ENCODE data around the gene RERE.
"Not testable (repeated sequence)": the region's sequence is repeated elsewhere in the genome, so short reads cannot be mapped to it uniquely, and the experiment has no call there.

Gene RERE

DNA sequence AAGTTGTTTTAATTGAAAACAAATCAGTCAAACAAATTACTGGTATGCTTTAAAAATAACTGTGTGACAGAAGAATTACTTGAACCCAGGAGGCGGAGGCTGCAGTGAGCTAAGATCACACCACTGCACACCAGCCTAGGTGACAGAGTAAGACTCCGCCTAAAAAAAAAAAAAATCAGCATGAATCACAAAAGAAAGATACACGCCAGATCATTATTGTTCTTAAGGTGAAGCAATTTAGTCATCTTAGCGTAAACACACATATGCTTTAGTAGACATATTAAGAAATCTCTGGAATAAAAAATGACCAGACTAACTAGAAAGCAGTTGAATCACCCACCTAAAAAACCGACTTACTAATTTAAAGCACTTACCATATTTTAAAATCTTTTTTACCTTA, 20.2 kb downstream of the RERE start:
- no peak for DNase-seq (ENCODE audit: low read depth)

DNA sequence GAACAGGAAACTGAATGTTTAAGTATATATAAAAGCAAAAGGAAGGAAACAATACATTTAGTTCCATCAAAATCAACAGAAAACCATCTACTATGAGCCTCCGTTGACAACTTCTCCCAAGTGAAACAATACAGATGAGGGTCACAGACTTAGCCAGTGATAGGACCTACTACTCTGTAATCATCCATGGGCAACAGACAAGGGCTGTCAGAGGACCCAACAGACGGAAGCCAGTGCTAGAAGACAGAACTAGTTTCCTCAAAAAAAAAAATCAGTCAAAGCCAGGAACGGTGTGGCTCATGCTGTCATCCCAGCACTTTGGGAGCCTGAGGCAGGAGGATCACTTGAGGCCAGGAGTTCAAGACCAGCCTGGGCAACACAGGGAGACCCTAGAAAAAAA, 20.6 kb downstream of the RERE start:
- no peak for DNase-seq (ENCODE audit: low read depth)

DNA sequence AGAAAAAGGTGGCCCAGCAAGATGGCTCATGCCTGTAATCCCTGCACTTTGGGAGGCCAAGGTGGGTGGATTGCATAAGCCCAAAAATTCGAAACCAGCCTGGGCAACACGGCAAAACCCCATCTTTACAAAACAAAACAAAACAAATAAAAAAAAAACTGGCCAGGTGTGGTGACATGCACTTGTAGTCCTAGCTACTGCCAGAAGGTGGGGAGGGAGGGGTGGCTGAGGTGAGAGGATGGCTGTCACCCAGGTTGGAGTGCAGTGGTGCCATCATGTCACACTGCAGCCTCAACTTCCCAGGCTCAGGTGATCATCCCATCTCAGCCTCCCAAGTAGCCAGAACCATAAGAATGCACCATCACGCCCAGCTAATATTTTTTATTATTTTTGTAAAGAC, 22.8 kb downstream of the RERE start:
- DNase-seq (ENCODE audit: low read depth), result no peak

DNA sequence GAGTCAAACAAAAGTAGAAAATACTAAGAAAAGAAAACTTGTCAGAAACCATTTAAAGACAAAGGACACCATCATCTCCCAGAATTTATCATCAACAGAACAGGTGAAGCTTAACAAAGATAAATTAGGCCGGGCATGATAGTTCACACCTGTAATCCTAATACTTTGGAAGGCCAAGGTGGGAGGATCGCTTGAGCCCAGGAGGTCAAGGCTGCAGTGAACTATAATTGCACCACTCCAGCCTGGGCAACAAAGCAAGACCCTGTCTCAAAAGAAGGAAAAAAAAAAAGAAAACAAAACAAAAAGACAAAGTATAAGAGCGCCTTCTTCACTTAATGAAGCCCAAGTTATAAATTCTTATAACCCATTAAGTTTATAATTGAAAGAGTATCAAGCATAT, 25.6 kb downstream of the RERE start:
- DNase-seq (ENCODE audit: low read depth), result no peak

DNA sequence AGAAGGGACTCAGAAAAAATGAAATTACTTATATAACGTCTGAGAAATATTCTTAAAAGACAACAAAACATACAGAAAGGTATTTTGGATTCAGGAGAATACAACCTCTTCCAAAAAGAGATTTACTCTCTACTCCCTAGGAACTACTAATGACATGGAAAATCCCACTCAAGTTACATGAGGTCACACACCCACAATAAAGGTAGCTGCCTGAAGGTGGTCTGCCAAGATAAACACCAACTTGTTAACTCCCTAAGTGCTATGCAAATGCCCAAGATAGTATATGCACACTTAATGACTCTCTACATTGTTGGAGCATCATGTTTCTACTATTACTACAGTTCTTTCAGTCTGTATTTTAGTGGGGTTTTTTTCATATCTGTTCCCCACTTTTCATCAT, 26.5 kb downstream of the RERE start:
- DNase-seq (ENCODE audit: low read depth), result no peak

DNA sequence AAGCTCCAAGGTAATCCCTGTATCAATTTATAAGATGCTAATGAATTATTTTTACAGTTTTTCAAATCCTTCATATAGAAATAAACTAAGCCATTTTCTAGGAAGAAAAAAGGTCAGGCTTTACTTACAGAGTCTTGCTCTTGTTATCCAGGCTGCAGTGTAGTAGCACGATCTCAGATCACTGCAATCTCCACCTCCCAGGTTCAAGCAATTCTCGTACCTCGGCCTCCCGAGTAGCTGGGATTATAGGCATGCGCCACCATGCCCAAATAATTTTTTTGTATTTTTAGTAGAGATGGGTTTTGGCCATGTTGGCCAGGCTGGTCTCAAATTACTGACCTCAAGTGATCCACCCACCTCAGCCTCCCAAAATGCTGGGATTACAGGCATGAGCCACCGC, 27.0 kb downstream of the RERE start:
- DNase-seq (ENCODE audit: low read depth), result no peak

DNA sequence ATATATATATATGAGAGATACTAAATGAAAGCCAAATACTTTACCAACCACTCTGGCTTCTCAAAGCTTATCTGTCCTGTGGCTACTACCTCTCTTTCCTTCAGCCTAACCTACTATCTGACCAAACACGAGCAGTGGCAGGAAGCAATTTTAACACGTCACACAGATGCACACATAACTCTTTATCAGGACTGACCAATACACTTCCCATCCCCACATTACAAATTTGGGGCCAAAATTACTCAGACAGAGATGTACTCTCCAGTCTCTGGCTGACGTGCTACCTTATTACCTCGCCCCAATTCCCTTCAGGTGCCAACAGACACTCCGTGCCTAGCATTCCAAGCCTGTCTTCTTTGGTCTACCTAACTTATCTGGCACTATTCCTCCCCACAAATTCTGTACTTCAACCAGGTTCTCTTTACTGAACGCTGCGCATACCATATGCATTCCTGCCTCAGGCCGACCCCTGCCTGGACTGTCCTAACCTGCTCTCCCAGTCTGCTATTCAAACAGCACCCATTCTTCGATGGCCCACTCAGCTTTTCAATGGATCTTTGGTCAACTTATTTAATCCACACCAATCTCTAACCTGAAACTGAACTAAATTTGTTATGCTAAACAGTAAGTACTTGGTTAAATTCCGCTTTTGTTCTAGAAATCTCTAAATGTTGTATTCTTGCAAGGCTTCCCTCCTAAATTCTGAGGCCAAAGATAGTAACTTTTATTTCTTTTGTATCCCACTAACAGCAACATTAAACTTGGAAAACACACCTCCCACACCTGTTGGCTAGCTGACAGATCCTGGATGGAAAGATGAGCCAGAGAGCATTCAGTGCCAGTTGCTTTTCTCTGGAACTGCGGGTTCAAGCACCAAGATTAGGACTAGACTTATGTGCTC, 27.9 kb downstream of the RERE start:
- DNase-seq (ENCODE audit: low read depth), result no peak

DNA sequence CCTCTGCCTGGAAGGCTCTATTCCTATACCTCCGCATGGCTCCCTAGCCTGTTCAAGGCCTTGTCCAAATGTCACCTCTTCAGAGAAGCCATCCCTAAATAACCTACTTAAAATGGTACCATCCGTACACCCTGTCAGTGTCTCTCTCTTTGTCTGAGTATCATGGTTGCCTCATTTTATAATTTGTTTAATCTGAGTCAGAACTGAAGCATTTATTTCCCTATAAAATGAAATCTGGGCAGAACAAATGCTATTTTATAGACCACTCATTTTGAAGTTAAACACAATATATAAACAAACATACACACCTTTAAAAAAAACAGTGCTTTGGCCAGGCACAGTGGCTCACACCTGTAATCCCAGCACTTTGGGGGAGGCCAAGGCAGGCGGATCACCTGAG, 30.2 kb downstream of the RERE start:
- DNase-seq (ENCODE audit: low read depth), result no peak

DNA sequence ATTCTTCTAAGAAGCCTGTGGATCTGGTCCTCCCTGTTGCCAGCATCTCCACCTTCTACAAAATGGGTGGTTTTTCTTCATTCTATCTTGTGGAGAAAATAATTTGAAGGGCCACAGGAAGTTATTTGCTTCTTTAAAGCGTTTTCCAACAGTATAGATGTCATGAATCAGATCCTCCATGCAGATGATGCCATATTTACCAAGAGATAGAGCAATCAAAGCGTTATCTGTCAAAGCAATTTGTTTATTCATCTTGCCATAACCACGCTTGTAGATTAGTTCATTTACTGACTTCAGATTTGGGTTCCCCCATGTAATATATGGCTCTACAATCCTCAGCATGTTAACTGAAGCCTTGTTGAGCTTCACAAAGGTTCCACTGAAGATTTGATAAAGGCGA, 31.2 kb downstream of the RERE start:
- not testable (repeated sequence) for DNase-seq (ENCODE audit: low read depth)

DNA sequence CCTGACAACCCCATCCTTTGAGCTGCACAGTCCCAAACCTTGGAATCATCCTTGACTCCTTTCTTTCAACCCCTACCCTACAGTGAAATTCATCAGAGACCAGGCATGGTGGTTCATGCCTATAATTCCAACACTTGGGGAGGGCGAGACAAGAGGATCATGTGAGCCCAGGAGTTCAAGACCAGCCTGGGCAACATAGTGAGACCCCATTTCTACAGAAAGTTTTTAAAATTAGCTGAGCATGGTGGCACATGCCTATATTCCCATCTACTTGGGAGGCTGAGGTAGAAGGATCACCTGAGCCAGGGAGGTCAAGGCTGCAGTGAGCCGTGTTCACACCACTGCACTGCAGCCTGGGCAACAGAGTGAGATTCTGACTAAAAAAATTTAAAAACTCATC, 34.5 kb downstream of the RERE start:
- no peak for DNase-seq (ENCODE audit: low read depth)

DNA sequence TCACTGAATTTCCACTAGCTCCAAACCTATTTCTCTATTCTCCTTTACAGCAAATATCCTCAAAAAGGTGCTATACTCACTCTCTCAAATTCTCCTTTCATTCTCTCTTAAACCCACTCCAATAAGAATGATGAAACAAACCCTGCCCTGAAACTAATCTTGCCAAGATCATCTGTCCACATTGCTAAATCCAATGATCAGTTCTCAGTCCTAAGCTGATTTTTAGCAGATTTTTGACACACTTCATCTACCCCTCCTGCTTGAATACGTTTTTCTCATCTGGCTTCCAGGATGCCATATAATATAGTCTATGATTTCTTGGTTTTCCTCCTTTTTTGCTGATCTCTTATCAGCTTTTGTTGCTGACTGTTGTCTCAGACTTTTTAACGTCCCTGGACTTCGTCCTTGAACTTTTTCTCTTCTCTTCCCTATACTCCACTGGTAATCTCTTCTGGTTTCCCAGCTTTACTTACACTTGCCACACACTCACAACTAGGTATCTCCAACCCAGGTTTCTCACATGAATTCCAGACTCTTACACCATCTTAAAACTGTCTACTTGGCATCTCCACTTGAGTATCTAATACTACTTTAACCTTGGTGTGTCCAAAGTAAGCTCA, 35.3 kb downstream of the RERE start:
- DNase-seq (ENCODE audit: low read depth), result no peak

DNA sequence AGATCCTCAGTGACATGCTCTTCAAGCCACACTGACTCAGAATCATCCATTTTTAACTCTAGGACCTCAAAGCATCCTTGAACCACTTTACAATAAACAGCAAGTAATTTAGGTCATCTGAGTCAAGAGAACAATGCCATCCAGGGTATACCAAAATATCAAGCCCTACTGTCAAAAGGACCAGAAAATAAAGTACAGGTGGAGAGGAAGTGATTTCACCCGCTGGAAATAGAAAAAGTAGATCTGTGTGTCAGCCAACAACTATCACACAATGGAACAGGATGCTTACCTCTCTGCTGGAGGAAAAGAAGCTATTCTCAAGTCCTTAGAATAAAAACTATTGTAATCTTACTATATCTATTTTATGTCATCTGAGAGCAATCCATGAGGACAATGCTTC, 37.0 kb downstream of the RERE start:
- no peak for DNase-seq (ENCODE audit: low read depth)

DNA sequence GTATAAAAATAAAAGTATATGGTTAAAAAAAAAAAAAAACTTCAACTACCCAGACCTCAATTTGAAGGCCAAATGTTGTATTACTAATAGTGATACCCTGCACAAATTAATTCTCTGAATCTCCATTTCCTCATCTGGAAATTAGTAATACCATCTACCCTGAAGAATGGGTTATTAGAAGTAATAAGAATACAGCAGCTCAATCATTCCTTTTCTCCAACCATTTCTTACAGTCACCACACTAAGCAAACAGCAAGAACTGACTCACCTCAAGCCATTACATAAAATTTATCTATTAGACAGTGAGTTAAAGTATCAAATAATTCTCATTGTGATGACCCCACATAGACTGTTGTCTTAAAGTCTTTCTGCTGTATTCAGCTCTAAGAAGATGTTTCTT, 39.6 kb downstream of the RERE start:
- no peak for DNase-seq (ENCODE audit: low read depth)

DNA sequence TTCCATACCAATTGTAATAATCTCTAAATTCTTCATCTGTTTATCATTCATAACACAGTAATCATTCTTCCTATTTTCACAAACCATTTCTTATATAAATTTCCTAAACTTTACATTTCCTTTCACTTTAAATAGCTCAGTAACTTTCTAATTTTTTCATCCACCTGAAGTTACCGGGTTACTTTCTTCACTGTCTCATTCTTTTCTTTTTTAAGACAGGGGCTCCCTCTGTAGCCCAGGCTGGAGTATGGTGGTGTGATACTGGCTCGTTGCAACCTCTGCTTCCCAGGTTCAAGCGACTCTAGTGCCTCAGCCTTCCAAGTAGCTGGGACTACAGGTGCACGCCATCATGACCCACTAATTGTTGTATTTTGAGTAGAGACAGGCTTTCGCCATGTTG, 41.3 kb downstream of the RERE start:
- DNase-seq (ENCODE audit: low read depth), result no peak

DNA sequence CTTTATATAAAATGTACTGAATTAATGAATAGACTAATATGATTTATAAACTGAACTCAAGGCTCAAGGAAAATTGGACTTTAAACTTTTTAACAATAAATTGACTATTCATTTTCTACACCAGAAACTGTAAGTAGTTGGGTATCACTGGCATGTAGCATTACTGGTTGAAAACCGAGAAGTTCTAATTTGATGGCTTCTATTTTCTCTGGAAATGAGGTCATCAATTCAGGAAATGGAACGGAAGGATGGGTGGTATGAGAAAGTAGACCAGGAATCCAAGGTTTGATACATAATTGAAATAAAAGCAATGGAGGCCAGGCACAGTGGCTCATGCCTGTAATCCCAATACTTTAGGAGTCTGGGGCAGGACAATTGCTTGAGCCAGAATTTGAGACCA, 50.4 kb downstream of the RERE start:
- no peak for DNase-seq (ENCODE audit: low read depth)

DNA sequence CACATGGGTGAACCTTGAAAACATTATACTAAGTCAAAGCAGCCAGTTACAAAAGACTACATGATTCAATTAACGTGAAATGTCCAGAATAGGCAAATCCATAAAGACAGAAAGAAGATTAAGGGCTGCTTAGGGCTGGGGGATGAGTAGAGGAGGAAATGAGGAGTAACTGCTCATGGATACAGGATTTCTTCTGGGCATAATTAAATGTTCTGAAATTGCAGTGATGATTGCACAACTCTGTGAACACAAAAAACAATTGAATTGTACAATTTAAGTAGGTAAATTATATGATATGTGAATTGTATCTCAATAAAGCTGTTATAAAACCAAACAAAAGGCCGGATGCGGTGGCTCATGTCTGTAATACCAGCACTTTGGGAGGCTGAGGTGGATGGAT, 52.2 kb downstream of the RERE start:
- DNase-seq (ENCODE audit: low read depth), result no peak

DNA sequence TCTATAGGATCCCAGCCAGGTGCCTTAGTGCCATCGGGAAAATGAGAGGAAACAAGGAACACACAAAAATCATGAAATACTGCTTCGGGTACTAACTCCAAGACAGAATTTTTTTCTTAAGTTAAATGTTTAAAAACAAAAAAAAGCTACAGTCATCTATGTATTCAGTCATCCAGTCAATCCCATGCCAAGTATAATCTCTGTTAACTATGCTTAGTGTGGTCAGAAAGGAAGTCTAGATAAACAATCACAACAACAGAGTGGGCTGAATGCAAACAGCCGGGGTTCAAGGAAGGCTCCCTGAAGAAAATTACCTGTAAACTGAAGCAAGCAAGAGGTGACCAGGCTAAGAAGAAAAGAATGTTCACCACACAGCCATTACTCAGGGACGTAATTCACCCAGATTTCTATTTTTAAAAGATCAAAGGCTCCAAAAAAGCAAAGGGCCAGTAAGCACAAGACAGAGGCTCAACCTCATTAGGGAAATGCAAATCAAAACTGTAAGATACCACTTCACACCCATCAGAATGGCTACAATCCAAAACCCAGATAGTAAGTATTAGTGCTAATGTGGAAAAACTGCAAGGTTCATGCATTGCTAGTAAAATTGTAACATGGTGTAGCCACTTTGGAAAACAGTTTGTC, 53.0 kb downstream of the RERE start:
- no peak for DNase-seq (ENCODE audit: low read depth)

DNA sequence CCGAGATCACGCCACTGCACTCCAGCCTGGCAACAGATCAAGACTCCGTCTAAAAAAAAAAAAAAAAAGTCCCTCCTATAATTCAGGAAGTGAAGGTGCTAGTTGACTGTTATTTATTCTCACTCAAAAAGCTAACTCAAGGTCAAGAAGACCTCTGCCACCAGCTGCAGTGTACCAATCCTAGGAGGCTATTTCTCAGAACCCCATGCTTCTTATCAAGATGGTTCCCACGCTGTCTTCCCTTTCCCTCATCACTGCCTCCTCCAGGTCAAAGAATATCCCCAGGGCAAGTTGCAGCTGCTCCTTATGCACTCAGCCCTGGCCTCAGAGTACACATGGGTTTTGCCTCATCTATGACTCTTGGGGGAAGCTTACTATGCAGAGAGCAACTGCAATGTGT, 53.6 kb downstream of the RERE start:
- DNase-seq (ENCODE audit: low read depth), result no peak

DNA sequence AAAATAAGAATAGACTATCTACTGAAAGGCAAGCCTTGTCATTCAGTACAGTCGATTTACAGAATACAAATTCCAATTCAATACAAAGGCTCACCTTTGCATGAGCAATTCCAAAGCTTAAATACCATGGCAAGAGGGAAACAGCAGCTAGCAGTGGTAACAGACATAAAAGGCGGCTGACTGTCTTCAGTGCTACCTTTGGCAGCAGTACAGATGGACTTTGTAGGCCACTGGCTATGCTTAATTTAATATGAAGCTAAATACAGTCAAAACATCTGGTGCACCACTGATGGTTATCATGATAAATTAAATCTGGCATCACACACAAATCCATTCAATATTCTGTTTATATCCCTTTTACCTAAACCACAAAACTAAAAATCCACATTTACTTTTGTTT, 62.4 kb downstream of the RERE start:
- no peak for DNase-seq (ENCODE audit: low read depth)

DNA sequence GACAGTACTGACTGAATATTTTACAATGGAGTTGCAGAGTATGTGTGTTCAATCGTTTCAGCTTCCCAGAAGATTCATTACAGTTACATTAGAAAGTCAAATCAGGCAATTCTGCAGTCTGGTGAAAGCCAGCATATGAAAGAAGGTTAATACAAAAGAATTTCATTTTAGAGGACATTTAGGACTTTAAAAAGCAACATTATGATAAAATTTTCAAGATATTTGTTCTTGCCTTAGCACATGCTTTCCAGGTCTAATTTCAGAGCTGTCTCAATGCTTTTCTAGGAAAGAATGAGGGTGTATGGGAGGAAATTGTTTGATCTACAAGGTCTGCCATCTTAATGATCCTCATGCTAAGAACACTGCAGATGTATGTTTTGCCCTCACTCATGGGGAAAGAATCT, 63.2 kb downstream of the RERE start:
- no peak for DNase-seq (ENCODE audit: low read depth)

DNA sequence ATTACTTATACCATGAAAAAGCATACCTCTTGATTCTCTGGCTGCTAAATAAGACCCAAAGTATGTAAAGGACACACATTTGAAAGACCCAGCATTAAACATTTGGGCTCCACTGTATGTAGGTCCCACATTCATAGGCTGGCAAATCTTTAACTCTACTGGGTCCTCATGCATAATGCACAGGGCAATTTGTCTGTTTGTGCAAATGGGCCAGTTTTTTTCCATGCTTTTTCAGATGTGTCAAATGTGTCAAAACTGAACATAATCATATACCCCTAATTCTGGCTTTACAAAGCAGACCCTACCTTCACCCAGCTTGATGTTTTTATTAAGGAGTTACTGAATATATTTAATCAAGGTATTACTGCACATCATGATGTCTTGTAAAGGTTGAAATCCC, 63.7 kb downstream of the RERE start:
- no peak for DNase-seq (ENCODE audit: low read depth)

DNA sequence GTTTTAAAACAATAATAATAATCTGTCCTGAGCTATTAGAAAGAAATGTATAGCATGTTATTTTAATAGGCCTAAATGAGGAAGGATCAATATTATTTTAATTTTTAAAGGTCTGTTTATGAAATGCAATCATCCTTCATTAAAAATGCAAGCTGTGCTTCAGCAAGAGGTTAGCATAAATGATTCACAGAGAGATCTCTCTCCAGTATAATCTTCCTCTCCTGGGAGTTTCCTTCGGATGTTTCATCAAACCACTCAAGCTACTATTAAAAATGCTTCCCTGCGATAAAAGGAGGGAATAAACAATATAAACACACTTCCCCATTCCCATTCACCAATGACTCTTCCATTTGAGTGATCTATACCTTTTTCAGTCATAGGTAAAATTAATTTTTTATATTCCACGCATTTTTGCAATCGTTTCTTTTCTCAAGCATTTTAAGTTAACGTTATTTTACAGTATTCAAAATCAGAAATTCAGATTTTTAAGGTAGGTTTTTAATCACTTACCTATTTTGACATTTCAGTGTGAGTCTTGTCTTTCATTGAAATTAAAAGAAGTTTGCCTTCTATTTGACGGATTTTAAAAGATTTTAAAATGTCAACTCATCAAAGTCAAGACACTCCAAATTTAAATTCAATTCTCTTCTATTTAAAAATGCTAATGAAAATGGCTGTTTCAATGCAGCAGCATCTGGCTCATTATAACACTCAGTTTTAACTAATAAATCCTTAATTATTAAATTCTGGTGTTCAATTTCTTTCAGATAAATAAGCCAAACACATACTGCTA, 64.3 kb downstream of the RERE start:
- DNase-seq (ENCODE audit: low read depth), result no peak

DNA sequence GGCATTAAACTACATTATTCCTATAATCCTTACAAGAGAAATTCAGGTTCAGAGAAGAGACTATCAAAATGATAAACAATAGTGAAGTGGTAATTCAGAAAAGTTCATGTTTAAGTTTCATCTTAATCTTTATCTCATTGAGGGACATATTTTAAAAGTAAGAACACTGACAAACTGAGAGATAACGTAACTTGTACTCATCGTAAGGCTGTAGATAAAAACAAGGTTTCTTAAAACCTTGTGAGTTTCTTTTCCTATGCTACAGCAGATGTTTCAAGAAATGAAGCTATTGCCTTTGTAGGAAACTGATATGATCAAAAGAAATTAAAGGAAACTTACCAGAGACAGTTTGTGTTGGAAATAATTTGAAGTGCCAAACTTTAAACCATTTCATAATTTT, 65.0 kb downstream of the RERE start:
- no peak for DNase-seq (ENCODE audit: low read depth)

All from activated T-cell treated with anti-CD3 and anti-CD28 coated beads for 24 hours (primary cell).